H54 (cell line): ENCODE data around the gene DNAAF3.
"Not testable (repeated sequence)": the region's sequence is repeated elsewhere in the genome, so short reads cannot be mapped to it uniquely, and the experiment has no call there.

Source experiments
- DNase-seq: peaks from one replicate; pipeline ENCODE4 v3.0.0; 2011; ENCODE audit warnings: low spot score, mixed read lengths; ENCODE audit not compliant: insufficient read length
- FAIRE-seq: peaks from 3 replicates; lab custom pipeline; 2011; peaks lifted over from hg19 to GRCh38; lab: Jason Lieb, UNC
- POLR2A ChIP-seq: IDR thresholded peaks from 2 replicates; pipeline ENCODE4 v1.6.1; 2011; ENCODE audit warnings: low read depth, mild to moderate bottlenecking, low read length

DNAAF3 gene

DNA sequence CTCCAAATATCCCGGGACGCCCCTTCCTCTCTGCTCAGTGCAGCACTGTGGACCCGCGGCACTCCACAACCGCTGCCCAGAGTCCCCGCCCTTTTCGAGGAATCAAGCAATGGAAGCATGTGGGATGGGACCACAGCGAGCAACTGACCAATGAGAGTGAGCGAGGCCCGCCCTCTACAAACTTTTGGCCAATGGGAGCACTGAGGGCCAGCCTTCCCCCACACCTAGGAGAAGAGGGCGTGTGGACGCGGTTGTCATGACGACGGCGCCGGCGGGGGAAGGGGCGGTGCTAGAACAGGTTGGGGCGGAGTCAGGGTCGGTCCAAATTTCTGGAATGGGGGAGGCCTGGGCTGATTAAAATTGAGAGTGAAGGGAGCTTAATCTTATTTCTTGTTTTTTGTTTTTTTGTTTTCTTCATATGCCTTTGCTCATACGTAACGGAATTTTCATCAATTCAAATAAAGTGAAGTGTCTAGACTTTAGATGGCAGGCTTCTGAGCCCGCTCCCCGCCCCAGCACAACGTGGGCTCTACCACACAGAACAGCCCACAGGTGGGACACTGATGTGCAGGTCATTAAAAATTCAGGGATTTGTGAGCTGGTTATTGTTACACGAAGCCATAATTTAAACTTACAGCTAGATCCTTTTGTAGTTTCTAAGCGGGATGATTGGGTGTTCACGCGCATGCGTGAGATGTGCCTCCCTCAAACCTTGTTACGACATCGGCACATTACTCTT is at the start of gene DNAAF3:
Gene DNAAF3, minus strand, starts transcription at position 84 of the 739 bp plus-strand sequence. CDS start 200 bp downstream, outside the sequence.
- TF ChIP-seq POLR2A = peak; percentile 42
- FAIRE-seq = peak; percentile 66
- DNase-seq = peak; percentile 100

DNA sequence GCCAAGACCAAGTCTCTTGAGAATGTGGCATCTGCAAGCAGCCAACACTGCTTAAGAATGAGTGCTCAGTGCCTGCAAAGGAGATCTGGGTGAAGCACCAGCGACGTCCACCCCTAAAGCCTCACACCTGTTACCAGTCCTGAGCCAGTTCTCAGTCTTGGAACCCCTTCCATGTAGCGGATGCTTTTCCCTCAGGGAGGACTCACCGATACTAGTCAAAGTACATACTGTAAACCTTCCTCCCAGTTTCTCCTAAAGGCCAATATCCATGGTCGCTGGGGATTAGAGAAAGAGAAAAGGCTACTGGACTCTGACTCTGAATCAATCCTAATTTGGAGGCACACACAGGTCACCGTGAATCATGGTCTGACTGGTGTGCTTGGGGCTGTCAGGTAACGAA is 47.1 kb upstream of the DNAAF3 start:
- TF ChIP-seq POLR2A = no peak
- no peak for DNase-seq

GRCh38 chr19:55212447-55212846 is 46.0 kb upstream of the DNAAF3 start:
- FAIRE-seq = no peak

More for the DNA sequence above, 47.1 kb upstream of the DNAAF3 start:
- FAIRE-seq = no peak

DNA sequence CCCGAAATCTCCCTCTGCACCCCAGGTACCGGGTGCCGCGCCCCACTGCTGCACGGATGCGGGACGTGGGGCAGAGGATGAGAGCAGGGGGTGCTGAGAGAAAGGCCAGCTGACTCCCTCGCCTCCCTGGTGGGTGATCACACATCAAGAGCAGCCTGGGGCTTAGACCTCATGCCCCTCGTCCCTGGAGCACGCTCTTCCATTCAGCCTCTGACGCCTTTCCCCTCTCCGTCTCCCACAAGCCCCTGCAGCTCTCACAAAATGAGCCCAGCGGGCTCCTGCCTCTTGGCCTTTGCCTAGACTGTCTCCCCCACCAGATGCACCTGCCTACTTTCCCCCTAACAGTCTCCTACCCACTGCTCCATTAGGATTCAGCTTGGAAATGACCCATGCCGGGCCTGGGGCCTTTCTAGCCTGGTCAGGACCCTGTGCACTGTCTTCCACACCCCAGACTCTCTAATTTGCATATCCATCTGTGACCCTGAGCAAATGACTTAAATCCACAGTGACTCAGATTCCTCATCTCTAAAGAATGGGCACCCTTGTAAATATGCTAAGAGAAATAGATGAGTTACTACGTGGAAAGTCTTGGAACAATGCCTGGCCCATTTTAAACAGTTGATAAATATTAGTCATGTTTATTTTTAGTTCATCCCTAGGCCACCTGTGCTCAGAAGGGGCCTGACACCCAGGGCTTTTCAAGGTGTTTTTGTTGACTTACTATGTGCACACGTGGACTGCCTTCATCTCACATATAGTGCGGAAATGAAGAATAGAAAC is 43.5 kb upstream of the DNAAF3 start:
- DNase-seq (peak; percentile 91), FAIRE-seq (no peak)
- TF ChIP-seq POLR2A = no peak

More at GRCh38 chr19:55212447-55212846, 46.0 kb upstream of the DNAAF3 start:
- no peak for TF ChIP-seq POLR2A
- DNase-seq = no peak

- no peak for FAIRE-seq
- DNase-seq = no peak
- no peak for TF ChIP-seq POLR2A
Observed at GRCh38 chr19:55208880-55209692, 42.7 kb upstream of the DNAAF3 start, which contains the start of gene PTPRH. Gene PTPRH, minus strand, starts transcription at chr19:55209501. Its CDS starts 68 bp downstream, at chr19:55209433.

DNA sequence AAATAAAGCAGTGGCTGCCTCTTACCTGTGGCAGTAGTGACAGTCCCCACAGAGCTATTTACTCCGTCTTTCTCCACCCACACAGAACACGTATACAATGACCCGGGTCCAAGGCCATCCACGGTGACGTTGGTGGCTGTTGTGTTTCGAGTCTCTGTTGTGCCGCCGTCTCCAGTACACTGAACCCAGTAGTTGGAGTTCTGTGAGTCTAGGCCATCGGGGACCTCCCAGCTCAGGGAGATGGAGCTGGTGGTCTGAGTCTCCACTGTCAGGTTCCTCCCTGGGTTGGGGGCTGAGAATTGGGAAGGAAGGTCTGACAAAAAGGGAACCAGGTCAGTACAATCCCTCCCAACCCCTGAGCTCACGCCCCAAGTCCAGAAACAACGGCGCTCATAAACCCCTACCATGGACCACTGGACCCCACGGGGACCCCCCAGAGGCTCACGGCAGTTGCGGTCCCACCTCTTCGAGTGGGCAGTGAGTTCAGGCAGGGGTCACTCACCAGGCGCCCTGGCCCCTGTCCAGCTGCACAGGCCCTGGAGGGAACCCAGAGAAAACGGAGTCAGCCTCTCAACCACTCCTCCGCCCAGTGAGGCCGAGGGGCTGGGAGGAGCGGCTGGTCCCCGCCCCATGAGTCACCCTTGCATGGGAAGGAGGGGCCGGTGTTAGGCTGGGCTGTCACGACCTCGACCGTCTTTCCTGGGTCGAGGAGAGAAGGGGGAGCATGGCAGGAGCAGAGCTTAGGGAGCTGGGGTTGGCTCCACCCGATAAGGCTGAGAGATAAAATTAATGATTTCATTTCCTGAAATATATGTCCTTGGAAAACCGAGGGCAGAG is 40.5 kb upstream of the DNAAF3 start:
- peak; percentile 99 for DNase-seq
- FAIRE-seq = no peak
- TF ChIP-seq POLR2A = peak; percentile 72

GRCh38 chr19:55202199-55202598 is 35.8 kb upstream of the DNAAF3 start:
- not testable (repeated sequence) for FAIRE-seq, DNase-seq

DNA sequence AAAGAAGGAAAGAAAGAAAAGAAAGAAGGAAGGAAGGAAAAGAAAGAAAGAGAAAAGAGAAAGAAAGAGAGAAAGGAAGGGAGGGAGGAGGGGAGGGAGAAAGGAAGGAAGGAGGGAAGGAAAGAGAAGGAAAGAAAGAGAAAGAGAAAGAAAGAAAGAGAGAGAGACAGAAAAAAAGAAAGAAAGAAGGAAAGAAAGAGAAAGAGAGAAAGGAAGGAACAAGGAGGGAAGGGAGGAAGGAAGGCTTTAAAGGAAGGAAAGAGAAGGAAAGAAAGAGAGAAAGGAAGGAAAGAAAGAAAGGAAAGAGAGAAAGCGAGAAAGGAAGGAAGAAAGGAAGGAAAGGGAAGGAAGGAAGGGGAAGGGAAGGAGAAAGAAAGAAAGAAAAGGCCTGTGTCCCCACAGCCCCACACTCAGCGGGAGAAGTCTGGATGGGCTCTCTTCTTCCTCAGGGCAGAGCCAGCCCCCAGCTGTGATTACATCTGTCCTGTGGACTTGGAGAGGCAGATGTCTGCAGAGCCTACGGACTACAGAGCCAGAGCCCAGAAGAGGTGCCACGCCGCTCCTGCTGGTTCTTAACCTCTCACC is 33.3 kb upstream of the DNAAF3 start:
- FAIRE-seq (no peak), DNase-seq (no peak)
- TF ChIP-seq POLR2A = no peak

GRCh38 chr19:55198651-55199050 is 32.2 kb upstream of the DNAAF3 start:
- DNase-seq (no peak), FAIRE-seq (no peak)
- TF ChIP-seq POLR2A = no peak

DNA sequence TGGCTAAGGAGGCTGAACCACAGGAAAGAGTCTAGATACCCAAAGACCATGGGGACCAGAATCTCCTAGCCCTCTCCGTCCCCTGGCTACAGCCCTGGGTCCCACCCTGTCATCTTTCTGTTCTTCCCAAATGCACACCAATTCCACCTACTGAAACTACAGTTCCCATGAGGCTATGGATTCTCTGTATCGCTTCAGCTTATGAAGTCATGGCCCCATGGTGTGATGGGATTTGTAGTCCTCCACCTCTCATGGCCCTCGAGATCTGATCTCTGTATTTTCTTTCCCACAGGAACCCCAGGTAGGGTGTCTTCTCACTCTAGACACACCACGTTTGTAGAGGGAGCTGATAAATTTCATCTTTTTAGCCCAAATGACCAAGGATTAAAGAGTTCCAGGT is 31.1 kb upstream of the DNAAF3 start:
- FAIRE-seq (no peak), DNase-seq (no peak)
- no peak for TF ChIP-seq POLR2A

GRCh38 chr19:55196803-55197202 is 30.4 kb upstream of the DNAAF3 start:
- DNase-seq (no peak), FAIRE-seq (no peak)
- no peak for TF ChIP-seq POLR2A

- FAIRE-seq (no peak), DNase-seq (no peak)
Observed at GRCh38 chr19:55193481-55193880, 27.1 kb upstream of the DNAAF3 start.

GRCh38 chr19:55189403-55189835 is 23.0 kb upstream of the DNAAF3 start:
- DNase-seq = peak; percentile 100
- TF ChIP-seq POLR2A = peak; percentile 70
- FAIRE-seq = peak; percentile 84

More at GRCh38 chr19:55193481-55193880, 27.1 kb upstream of the DNAAF3 start:
- no peak for TF ChIP-seq POLR2A
